NCI-H1930 (cell line): ENCODE results near the gene LRRC74A.
A peak's percentile ranks its signal among the peaks of the same experiment; 100 is the strongest.
"Not testable (repeated sequence)": the region's sequence is repeated elsewhere in the genome, so short reads cannot be mapped to it uniquely, and the experiment has no call there.

ENCODE experiments used
- DNase-seq, 2 experiments: peaks; one replicate each; lab custom pipeline; 2025; lab: John Stamatoyannopoulos, UW

Gene LRRC74A

GRCh38 chr14:76891391-76891790 is 65.2 kb downstream of the LRRC74A start:
- no peak for DNase-seq

DNA sequence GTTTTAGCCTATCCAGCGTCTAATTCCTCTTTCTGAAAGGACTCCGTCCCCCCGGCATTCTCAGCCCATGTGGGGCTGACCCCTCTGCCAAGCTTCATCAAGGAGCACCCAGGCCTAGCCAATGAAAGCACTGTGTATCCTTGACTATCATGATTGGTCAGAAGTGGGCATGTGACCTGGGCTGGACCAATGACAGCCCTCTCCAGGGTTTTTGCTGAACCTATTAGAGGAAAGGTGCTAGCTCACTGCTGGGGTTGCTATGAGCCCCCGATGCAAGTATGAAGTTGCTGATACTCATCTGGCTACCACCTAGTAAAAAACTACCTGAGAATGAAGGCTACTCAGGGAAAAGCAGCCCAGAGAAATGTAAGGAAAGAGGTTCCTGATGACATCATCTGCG is 68.1 kb downstream of the LRRC74A start:
- DNase-seq = no peak

GRCh38 chr14:76898006-76898405 is 71.8 kb downstream of the LRRC74A start:
- DNase-seq = not testable (repeated sequence)

DNA sequence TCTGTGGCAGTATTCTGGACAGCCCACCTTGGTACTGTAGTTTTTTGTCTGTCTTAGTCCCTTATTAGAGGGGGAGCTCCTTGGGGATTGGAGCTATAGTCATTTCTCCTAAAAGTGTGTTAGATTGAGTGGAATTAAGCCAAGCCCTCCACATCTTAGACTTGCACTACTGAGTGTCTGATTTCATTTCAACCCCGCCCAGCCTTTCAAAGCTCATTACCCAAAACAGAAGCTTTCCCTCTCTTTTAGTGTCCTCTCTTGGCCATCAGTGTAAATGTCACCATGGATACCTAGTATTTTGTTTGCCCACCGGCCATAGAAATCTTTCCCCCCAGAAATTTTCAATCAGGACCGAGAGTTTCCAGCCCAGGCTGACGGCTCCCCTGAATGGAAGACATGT is 74.5 kb downstream of the LRRC74A start:
- DNase-seq = no peak

DNA sequence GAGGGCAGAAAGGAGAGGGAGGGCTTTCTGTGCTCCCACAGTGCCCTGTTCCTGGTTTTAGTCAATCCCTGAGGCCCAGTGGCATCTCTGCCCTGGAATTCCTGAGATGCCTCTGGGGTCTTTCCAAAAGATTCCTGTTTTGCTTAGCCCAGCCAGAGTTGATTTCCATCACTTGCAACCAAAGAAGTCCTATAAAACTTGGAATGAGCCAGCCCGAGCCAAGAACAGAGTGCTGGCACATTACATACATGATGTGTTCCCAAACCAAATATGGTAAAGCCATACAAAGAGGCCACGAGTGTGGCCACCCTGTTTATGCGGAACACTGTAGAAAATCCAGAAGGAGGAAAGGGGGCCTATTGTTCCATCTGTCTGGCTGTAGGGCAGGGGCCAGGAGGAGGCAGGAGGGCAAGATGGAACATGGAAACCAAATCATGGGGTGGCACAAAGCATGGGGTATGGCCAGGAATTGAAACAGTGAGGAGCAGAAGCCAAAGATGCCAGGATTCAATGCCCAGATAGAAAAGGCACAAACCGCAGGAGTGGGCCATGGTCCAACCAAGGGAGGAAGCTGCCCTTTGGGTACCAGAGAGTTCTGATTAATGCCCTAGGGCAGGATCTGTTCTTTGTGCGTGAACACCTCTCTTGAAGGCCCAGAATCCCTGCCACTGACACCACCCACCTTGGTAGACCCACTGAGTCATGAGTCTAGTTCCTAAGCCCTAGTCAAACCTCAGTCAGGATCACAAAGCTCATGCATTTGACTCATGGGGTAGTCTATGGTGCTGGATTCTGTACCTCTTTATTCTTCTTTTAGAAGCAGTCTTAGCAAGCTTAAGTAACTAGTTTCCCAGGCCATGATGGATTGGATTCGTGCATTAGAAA is 75.2 kb downstream of the LRRC74A start:
- no peak for DNase-seq

DNA sequence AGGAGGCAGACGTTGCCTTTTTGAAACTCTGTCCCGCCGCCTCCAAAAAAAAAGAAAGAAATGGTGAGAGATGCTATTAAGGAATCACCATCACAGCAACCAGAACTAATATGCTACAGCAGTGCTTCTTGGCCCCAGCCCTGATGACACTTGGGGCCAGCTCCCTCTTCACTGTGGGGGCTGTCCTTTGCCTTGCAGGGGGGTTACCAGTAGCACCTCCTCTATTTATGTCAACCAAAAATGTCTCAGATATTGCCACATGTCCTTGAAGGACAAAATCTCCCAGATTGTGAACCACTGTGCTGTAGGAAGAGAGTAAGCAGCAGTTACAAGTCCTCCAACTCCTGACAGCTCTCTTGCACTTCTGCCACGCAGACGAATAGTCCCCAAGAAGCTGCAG is 76.4 kb downstream of the LRRC74A start:
- DNase-seq = no peak

DNA sequence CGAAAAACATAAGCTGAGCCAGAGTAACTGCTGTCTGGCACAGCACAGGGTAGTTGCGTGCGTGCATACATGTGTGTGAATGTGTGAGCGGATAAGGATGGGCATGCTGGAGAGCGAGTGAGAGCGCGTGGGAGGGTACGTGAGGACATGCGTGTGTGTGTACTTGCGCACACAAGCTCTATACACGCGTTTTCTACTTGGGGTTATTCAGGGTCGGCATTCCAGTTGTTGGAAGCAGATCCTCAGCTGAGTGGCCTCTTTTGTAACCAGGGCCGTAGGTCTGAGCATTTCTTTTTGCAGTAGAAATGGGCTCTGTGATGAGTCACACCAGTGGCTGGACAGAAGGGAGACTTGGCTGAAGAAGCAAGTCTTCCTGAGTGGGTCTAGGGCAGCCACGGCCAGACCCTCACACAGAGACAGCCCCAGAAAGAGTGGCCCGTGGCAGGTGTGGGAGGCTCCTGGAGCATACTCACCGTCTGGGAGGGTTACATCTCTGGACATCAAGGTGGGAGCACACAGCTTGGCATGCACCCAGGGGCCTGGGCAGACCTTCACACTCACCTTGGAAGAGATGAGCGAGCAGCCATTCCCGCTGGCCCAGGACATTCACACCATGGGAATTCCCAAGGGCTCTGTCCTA is 78.0 kb downstream of the LRRC74A start:
- DNase-seq = no peak

GRCh38 chr14:76904740-76905569 is 78.7 kb downstream of the LRRC74A start:
- DNase-seq = no peak

- DNase-seq = no peak
Observed at GRCh38 chr14:76908834-76909233, 82.6 kb downstream of the LRRC74A start.

GRCh38 chr14:76909266-76909665 is 83.1 kb downstream of the LRRC74A start:
- no peak for DNase-seq

- DNase-seq = no peak
Observed at GRCh38 chr14:76910371-76910890, 84.2 kb downstream of the LRRC74A start.

GRCh38 chr14:76911473-76911872 is 85.3 kb downstream of the LRRC74A start:
- DNase-seq = no peak

DNA sequence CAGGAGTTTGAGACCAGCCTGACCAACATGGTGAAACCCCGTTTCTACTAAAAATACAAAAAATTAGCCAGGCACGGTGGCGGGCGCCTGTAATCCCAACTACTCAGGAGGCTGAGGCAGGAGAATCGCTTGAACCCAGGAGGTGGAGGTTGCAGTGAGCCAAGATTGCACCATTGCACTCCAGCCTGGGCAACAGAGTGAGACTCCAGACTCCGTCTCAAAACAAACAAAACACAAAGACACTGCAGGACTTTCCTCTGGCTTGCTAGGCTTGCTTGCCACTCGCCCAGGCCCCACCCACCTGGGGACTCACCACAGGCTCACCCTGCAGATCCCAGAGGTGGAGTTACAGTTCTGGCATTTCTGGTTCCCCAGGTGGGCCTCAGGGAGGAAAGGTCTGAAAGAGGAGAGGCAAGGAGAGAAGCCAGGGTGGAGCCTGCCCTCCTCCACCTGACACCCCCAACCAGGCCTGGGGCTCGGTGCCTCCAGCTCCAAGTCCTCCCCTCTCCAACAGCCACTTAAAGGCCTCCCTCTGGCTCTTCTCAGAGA is 88.4 kb downstream of the LRRC74A start:
- not testable (repeated sequence) for DNase-seq

GRCh38 chr14:76916040-76916715 is 90.0 kb downstream of the LRRC74A start:
- DNase-seq = no peak

- peak; percentile 33 to 58 for DNase-seq
Observed at GRCh38 chr14:76917158-76917596, 91.0 kb downstream of the LRRC74A start.

- no peak for DNase-seq
Observed at GRCh38 chr14:76917745-76918255, 91.6 kb downstream of the LRRC74A start.

- no peak for DNase-seq
Observed at GRCh38 chr14:76918256-76918781, 92.1 kb downstream of the LRRC74A start.

- DNase-seq = no peak
Observed at GRCh38 chr14:76918782-76919394, 92.7 kb downstream of the LRRC74A start.
